Skeletal muscle cell (primary cell): ENCODE results near the gene PPP1R15B.

ENCODE experiments used
- DNase-seq: peaks from one replicate; pipeline ENCODE4 v3.0.0-alpha.2; 2010; ENCODE audit warnings: low read depth
- H3K4me3 ChIP-seq: 2 replicates; pipeline ENCODE4 v1.5.1; 2011; ENCODE audit warnings: low read depth, mild to moderate bottlenecking, control low read depth, low read length, moderate library complexity

PPP1R15B gene

DNA sequence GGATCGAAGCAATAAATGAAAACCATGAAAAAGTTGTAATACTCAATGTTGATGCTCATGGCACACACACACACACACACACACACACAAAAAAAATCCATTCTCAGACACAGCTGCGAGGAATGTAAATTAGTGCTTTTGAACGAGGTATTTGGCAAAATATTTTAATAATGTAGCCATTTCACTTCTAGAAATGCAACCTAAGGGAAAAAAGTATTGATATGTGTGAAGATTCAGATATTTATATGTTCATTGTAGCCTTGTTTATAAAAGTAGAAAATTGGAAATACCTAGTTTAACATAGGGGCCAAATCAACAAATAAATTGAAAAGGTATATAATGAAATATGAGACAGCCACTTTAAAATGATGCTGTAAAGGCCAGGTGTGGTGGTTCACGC is 55.7 kb downstream of the PPP1R15B start:
- H3K4me3 ChIP-seq = no peak overlapping the region
- no peak for DNase-seq

DNA sequence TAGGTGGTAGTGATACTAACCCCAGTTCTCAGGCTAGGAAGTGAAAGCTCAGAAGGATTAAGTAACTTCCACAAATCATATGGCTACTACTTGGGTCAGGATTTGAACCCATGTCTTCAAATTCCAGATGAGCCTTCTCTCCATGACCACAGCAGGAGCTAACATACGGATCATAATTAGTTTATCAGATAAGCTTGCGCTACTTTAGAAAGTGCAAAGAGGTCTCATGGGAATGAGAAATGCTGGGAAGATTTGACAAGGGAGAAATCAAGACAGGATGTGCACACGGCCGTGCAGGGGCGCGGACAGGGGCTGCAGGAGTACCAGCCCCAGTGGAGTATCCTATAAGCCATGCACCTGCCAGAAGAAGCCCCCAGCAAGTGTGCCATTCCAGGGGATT is 57.0 kb downstream of the PPP1R15B start:
- no peak for DNase-seq
- H3K4me3 ChIP-seq = no peak overlapping the region
